Germinal center (tissue), 1 donor: ENCODE measurements around the gene KIF18B.

ENCODE experiments used
- DNase-seq: peaks from one replicate; pipeline ENCODE4 v3.0.0; 2012; ENCODE audit warnings: mixed read lengths, low spot score

KIF18B gene

GRCh38 chr17:44947461-44948314 lies at the start of gene KIF18B:
KIF18B (minus strand) TSS chr17:44947773; CDS start chr17:44936344, 11,429 bp downstream.
- DNase-seq = peak; percentile 99

GRCh38 chr17:44996304-44996703 lies 48.7 kb upstream of the KIF18B start:
- no peak for DNase-seq

GRCh38 chr17:44995436-44996001 lies 47.9 kb upstream of the KIF18B start:
- DNase-seq = no peak

- no peak for DNase-seq
These were observed 44.8 kb upstream of the KIF18B start for GRCh38 chr17:44992242-44992939.

GRCh38 chr17:44990994-44991393 lies 43.4 kb upstream of the KIF18B start:
- DNase-seq = no peak

GRCh38 chr17:44989552-44990138 lies 42.1 kb upstream of the KIF18B start:
- no peak for DNase-seq

- no peak for DNase-seq
These were observed 40.7 kb upstream of the KIF18B start for GRCh38 chr17:44988044-44988942.

GRCh38 chr17:44983563-44983962 lies 36.0 kb upstream of the KIF18B start:
- no peak for DNase-seq

GRCh38 chr17:44982113-44982702 lies 34.6 kb upstream of the KIF18B start:
- no peak for DNase-seq

GRCh38 chr17:44981221-44981968 lies 33.8 kb upstream of the KIF18B start:
- no peak for DNase-seq

- DNase-seq = no peak
These were observed 31.9 kb upstream of the KIF18B start for GRCh38 chr17:44979426-44979995.

GRCh38 chr17:44978807-44979206 lies 31.2 kb upstream of the KIF18B start:
- DNase-seq = no peak

- DNase-seq = no peak
These were observed 30.4 kb upstream of the KIF18B start for GRCh38 chr17:44977814-44978550.

GRCh38 chr17:44977065-44977464 lies 29.5 kb upstream of the KIF18B start:
- no peak for DNase-seq

GRCh38 chr17:44976206-44976605 lies 28.6 kb upstream of the KIF18B start:
- no peak for DNase-seq

GRCh38 chr17:44972953-44973352 lies 25.4 kb upstream of the KIF18B start:
- DNase-seq = no peak

GRCh38 chr17:44971776-44972483 lies 24.4 kb upstream of the KIF18B start:
- DNase-seq = no peak

- DNase-seq = peak; percentile 60
These were observed 22.7 kb upstream of the KIF18B start for GRCh38 chr17:44970136-44970741.
